Middle frontal gyrus (tissue), 1 donor: Measurements from ENCODE around the gene PAFAH2.
A peak's percentile ranks its signal among the peaks of the same experiment; 100 is the strongest.

Experiments
- DNase-seq: peaks from one replicate; pipeline ENCODE4 v3.0.0-alpha.2; 2015; ENCODE audit warnings: low spot score; ENCODE audit errors: extremely low spot score

Gene PAFAH2

GRCh38 chr1:26031611-26032220 is 33.9 kb upstream of the PAFAH2 start:
- no peak for DNase-seq

- DNase-seq: no peak
These were observed 33.3 kb upstream of the PAFAH2 start for GRCh38 chr1:26031196-26031595.

GRCh38 chr1:26029864-26030481 is 32.1 kb upstream of the PAFAH2 start:
- DNase-seq: no peak

- DNase-seq: no peak
These were observed 31.4 kb upstream of the PAFAH2 start for GRCh38 chr1:26029054-26029863.

GRCh38 chr1:26028490-26028980 is 30.7 kb upstream of the PAFAH2 start:
- DNase-seq: no peak

- no peak for DNase-seq
These were observed 30.0 kb upstream of the PAFAH2 start for GRCh38 chr1:26027716-26028489.

- no peak for DNase-seq
These were observed 27.7 kb upstream of the PAFAH2 start for GRCh38 chr1:26025517-26025916.

GRCh38 chr1:26025060-26025459 is 27.2 kb upstream of the PAFAH2 start:
- DNase-seq: no peak

- DNase-seq: no peak
These were observed 26.0 kb upstream of the PAFAH2 start for GRCh38 chr1:26023826-26024225.

GRCh38 chr1:26023009-26023408 is 25.1 kb upstream of the PAFAH2 start:
- no peak for DNase-seq

- no peak for DNase-seq
These were observed 24.5 kb upstream of the PAFAH2 start for GRCh38 chr1:26022404-26022779.

GRCh38 chr1:26021647-26022403 is 24.0 kb upstream of the PAFAH2 start, which contains the start of gene EXTL1:
EXTL1 (plus strand) TSS chr1:26021775; CDS start chr1:26022647, 872 bp downstream.
- no peak for DNase-seq

- no peak for DNase-seq
These were observed 23.2 kb upstream of the PAFAH2 start for GRCh38 chr1:26020941-26021646.

GRCh38 chr1:26020330-26020768 is 22.5 kb upstream of the PAFAH2 start:
- no peak for DNase-seq

GRCh38 chr1:26019641-26020315 is 21.9 kb upstream of the PAFAH2 start:
- DNase-seq: no peak

- no peak for DNase-seq
These were observed 19.7 kb upstream of the PAFAH2 start for GRCh38 chr1:26017606-26018005.

- DNase-seq: no peak
These were observed 19.2 kb upstream of the PAFAH2 start for GRCh38 chr1:26016953-26017545.

GRCh38 chr1:26016258-26016952 is 18.5 kb upstream of the PAFAH2 start:
- DNase-seq: peak; percentile 62
